HFF-Myc (cell line): ENCODE results near the gene KCNQ5.

Experiments
- DNase-seq: peaks from one replicate; pipeline ENCODE4 v3.0.0-alpha.2; 2011; ENCODE audit warnings: low read depth; ENCODE audit errors: extremely low read depth
- H3K4me3 ChIP-seq: replicated peaks from 2 replicates; pipeline ENCODE4 v1.5.1; 2011; ENCODE audit warnings: low read depth, mild to moderate bottlenecking, control low read depth, low read length
- TF ChIP-seq, protein P1 (sequence below): IDR thresholded peaks from 2 replicates; pipeline ENCODE4 v1.5.1; 2012; ENCODE audit warnings: mild to moderate bottlenecking, low read depth, low read length, control low read depth; ENCODE audit errors: missing control alignments

The KCNQ5 gene

DNA sequence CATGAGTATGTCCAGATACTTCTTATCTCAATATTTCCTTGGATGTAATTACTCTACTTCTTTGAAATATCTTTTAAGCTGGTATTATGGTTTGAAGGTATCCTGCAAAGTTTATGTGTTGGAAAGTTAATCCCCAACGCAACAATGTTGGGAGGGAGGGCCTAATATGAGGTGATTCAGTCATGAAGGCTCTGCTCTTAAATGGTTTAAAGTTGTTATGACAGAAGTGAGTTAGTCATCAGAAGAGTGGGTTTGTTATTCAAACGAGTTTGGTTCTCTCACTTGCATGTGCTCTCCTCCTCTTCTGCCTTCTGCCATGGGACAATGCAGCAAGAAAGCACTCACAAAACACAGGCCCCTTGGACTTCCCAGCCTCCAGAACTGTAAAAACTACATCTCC is 176.3 kb downstream of the KCNQ5 start:
- DNase-seq, result no peak
- TF ChIP-seq, protein P1, sequence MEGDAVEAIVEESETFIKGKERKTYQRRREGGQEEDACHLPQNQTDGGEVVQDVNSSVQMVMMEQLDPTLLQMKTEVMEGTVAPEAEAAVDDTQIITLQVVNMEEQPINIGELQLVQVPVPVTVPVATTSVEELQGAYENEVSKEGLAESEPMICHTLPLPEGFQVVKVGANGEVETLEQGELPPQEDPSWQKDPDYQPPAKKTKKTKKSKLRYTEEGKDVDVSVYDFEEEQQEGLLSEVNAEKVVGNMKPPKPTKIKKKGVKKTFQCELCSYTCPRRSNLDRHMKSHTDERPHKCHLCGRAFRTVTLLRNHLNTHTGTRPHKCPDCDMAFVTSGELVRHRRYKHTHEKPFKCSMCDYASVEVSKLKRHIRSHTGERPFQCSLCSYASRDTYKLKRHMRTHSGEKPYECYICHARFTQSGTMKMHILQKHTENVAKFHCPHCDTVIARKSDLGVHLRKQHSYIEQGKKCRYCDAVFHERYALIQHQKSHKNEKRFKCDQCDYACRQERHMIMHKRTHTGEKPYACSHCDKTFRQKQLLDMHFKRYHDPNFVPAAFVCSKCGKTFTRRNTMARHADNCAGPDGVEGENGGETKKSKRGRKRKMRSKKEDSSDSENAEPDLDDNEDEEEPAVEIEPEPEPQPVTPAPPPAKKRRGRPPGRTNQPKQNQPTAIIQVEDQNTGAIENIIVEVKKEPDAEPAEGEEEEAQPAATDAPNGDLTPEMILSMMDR, result no peak
- H3K4me3 ChIP-seq, result no peak overlapping the region

GRCh38 chr6:72809746-72810379 is 188.0 kb downstream of the KCNQ5 start:
- DNase-seq, result no peak
- TF ChIP-seq, protein P1, result no peak
- no peak overlapping the region for H3K4me3 ChIP-seq

- TF ChIP-seq, protein P1, result no peak
- DNase-seq, result no peak
Measured at GRCh38 chr6:72810571-72811280, 188.9 kb downstream of the KCNQ5 start.

GRCh38 chr6:72811971-72812421 is 190.1 kb downstream of the KCNQ5 start:
- DNase-seq, result no peak
- TF ChIP-seq, protein P1, result no peak
- no peak overlapping the region for H3K4me3 ChIP-seq

More at GRCh38 chr6:72810571-72811280, 188.9 kb downstream of the KCNQ5 start:
- no peak overlapping the region for H3K4me3 ChIP-seq

DNA sequence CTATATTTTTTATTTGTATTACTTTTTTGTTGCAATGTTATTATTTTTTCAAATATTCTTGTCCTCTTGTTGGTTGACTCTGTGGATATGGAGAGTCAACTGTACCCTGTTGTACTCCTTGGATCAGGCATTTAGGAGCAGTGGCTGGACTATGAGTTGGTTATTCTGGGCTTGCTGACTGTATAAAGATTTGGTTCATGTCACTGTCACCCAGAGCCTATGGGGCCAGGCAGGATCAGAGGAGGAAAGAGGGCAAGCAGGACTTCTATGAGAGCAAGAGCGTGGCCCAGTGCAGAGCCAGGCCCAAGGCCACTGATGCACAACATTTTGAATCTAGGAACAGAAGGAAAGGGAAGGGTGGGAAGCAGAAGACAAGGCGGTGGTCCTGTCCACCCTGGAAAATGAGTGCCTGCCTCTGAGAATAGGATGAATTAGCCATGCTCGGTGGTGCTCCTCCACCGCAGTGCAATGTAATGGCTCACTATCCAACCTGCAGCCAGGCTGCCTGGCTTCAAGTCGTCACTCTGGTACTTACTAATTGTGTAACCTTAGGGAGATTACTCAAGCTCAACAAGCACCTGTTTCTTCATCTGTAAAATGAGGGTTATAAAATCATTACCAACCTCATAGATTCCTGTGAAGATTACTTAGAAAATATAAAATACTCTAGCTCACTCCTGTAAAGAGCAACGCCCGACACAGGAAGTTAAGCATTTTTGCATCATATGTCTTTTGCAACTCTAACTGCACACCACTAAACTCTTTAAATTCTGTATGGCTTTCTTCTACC is 192.1 kb downstream of the KCNQ5 start:
- TF ChIP-seq, protein P1, result no peak
- no peak overlapping the region for H3K4me3 ChIP-seq
- DNase-seq, result no peak

DNA sequence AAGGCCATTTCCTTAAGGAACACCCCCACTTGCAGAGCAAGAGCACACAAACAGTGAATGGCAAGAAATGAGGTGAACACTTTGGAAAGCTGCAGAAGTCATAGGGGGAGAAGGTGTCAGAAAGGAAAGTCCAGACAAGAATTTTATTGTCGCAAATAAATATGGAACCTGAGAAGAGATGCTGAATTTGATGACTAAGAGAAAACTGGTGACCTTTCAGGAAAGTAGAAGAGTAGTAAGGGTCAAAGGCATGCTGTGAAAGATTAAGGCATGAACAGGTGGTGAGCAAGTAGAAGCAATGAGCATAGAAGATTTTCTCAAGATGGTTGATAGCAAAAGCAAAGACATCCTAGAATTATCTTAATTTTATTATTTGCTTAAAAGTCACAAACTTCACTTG is 194.2 kb downstream of the KCNQ5 start:
- H3K4me3 ChIP-seq, result no peak overlapping the region
- no peak for DNase-seq
- TF ChIP-seq, protein P1, result no peak
